NK-92 (cell line): ENCODE data around the gene TLK1.

Experiments
- DNase-seq: peaks from one replicate; lab custom pipeline; 2025; ENCODE audit not compliant: unreplicated experiment; lab: John Stamatoyannopoulos, UW

Gene TLK1

DNA sequence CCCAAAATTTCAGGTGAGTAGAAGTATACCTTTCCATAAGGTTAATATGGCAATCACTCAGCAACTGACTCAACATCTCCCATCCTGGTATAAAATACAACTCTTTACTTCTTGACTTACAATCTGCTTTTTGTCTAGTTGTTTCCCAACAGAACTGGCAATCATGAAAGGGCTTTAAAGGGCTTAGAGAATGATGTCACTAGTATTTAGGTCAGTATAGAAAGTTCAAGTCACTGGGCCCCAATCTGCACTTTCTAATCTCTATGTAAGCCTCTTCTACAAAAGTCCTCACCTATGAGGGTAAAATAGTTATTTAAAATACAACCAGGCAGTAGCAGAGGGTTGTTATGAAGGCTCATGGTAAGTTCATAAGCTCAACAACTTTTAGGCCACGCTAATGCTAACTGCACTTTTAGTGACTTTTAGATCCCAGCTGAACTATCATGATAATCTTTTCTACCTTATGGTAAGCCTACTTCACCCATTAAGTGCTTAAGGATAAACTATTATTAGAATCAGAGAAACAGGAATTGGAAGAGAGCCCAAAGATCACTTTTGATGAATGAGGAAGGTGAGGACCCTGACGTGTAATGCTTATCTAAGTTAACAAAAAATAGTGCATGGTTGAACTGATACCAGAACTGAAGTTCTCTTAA lies 152.0 kb downstream of the TLK1 start:
- no peak for DNase-seq

GRCh38 chr2:171004833-171005232 lies 155.9 kb downstream of the TLK1 start:
- no peak for DNase-seq

DNA sequence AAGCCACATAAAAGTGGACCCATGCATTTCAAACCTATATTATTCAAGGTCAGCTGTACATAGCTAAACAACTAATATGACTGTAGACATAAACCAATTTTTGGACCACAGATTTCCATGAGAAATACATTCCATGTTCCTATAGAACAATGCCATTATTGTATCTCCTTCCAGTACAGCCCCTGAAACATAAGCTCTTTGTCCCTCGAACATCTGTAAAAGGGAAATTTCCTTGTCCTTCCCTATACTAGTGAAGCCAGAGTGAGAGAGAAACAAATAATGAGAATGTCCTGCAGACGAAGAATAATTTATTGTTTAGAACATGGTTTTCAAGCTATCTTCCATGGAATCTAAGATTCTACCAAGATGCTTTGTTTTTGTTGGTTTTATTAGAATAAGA lies 156.3 kb downstream of the TLK1 start:
- no peak for DNase-seq

GRCh38 chr2:170999654-171000053 lies 161.0 kb downstream of the TLK1 start:
- DNase-seq = no peak

- no peak for DNase-seq
These were observed 162.6 kb downstream of the TLK1 start for GRCh38 chr2:170997893-170998597.

DNA sequence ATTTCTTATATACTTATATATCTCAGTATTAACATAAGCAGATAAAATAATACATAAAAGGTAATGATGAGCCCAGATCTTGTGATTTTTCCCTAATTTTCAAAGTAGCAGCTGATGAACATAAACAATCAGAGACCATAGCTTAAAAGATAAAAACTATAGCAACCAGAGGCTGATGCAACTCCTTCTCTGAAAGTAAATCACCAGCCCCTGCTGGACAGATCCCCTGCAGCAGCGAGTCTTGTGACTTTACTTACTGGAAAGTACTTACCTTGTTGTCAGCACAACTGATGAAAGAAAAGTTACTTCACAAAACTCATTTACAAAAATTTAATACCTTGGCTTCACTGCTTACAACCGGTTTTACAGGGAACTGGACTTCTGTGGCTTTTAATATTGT lies 164.4 kb downstream of the TLK1 start:
- no peak for DNase-seq

DNA sequence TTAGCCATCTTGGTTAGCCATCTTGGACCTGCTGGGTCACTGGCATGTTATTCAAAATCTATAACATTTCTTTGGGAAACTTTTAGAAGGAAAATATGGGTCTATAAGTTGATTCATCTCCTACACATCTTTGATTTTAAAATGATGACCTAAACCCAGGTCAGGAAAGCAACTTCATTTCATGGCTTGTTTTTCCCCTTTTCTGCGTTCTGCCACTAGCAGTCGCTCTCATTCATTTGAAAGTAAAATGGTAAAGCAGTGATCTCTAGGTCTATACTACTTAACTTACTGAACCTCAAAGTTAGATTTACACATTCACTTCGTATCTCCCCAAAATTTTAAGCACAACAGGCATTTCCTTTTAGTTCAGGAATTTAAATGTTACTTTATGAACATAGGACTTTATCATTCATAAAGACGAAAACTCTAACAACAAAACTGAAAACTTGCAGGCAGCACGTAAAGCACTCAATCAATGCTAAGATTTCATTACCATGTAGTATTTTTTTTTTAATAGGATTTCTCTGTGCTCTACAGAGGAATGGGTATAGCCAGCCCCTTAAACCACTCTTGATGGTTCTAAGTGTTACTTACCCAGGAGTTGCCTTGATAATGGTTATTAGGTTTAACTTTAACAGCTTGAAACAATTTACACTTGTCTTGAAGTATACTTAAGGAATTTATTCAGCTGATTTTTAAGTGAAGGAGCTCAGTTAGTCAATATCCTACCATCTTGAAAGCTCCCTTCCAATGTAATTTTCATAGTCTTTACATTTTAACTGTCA lies 169.1 kb downstream of the TLK1 start:
- no peak for DNase-seq

DNA sequence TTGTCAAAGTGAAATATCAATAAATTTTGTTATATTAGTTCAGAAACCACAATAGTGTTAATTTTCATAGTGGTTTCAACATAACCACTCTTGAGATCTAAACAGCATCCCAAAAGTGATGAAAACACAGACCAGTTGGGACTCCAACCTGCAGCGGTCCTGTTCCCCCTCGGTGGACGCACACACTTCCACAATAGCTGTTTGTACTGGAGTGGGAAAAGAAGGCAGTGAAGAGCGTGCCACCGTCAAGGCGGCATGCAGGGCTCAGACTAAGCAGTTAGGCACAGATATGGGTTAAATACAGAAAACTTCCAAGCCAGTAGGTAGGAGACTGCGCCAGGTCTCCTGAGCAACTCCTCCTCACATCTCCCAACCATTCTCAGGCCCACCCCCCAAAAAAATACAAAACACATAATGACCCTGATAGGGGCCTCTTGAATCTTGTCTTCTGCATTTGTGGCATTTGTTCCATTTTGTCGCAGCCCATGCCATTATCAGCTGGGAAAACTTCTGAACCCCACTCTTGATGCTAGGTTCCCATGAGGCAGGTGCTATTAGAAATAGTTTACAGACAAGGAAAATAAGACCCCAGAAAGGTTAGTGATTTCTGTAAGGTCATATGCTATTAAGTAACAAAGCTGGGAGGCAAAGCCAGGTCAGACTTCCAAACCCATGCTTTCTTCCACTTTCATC lies 174.0 kb downstream of the TLK1 start:
- DNase-seq = no peak

DNA sequence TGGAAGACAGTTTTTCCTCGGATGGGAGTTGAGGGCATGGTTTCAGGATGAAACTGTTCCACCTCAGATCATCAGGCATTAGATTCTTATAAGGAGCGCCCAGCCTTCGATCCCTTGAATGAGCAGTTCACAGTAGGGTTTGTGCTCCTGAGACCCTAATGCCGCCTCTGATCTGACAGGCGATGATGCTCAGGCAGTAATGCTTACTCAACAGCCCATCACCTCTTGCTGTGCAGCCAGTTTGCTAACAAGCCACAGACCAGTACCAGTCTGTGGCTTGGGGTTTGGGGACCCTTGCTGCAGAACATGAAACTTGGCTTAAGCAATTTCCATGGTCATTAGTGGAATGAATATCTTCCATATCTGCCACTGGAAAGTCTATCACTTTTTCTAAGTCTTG lies 175.3 kb downstream of the TLK1 start:
- DNase-seq = no peak

DNA sequence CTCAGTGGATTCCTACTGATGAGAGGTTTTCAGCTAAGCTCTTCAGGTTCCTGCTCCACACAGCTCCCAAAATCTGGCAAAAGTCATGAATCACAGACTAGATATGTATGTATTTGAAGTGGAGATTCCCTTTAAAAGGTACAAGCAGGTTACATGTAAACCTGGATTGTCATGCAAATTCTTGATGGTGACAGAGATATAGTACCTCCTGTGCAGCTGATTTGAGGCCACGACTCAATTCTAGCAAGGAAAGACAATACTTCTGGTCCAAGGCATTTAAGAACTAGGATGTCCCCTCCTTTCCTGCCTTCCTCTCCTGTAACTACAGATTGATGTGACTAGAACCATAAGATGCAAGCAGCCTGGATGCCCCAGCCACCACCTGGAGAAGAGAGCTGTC lies 176.6 kb downstream of the TLK1 start:
- DNase-seq = no peak

GRCh38 chr2:170975943-170976270 lies 184.8 kb downstream of the TLK1 start:
- DNase-seq = no peak

DNA sequence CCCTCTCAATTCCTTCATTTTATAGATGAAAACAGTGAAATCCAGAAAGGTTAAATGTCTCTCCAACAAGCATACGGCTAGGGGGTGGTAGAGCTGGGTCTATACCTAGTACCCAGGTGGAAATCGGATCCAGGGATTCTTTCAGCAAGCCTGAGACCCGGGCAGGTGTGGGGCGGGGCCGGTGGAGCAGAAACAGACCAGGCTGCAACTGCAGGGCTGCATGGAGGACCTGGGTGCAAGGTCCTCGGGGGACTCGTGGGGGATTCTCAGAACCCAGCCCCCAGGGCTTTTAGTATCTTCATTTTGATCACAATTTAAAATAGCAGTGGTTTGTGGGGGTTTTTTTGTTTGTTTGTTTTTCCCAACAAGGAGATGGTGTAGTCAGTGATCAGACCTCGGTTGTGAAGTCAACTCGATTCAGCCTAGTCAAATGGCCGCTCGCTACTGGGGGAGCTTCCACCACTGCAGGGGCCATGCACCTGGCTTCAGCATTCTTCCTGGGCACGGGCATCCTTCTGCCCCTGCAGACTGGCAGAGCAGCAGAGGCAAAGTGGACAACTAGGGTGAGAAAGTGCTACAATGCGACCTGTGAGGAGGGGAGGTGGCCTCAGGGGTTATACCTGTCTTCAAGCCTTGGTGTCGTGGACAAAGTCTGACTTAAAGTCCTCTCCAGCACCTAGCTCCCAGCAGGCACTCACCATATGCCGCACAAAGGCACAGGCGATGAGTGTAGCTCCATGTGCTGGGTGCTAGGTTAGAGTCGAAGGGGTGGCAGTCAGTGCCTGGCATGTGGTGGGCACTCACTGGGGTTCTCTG lies 185.4 kb downstream of the TLK1 start:
- no peak for DNase-seq

GRCh38 chr2:170974304-170974993 lies 186.2 kb downstream of the TLK1 start:
- DNase-seq = no peak

- DNase-seq = peak; percentile 48
These were observed 187.0 kb downstream of the TLK1 start for GRCh38 chr2:170973492-170974303.

DNA sequence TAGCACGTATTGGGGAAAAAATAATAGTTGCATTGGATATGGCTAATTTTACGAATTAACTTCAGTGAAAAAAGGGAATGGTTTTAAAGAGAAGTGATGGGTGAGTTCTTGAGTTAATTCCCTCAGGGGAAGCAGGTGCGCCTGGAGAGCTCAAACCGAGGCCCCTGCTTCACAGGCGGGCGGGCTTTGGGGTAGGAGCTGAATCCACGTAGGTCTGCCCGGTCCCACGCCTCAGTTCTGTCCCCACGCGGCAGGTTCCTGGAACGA lies 187.5 kb downstream of the TLK1 start:
- no peak for DNase-seq

DNA sequence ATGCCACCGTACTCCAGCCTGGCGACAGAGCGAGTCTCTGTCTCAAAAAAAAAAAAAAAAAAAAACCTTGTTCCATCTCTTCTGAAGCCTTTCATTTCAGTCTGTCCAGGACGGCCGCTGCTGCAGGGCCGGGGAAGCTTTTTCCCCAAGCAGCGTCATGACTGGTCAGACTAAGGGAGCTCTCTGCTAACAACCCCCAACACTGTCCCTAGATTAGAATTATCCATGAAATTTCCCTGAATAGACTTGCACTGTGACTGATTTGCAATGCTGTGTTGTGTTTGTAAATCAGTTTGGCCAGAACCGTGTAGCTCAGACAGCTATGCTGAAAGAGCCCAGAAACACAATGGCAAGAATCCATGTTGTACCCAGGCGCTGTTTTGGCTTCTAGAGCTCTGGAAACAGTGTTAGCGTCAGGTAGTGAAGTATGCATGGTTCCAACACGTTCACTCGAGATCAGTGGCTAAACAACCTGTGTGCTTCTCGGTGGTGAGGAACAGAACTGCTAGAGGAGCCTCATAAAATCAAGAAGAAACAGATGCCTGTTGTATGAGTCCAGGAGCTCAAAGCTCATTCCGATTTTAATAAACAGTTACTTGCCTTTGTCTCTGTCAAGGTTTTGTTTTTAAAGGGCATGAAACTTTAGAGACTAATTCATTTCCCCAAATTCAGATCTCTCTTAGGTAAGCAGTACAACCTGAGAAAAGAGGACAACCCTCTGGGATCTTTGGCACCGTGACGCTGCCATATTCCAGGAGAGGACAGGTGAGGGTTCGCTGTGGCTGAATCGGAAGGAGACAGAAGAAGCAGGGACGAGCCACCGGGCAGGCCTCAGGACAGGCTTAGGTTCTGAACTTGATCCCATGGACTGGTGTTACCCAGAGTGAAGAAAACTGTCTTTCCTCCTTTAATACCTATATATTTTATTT lies 188.1 kb downstream of the TLK1 start:
- DNase-seq = no peak

DNA sequence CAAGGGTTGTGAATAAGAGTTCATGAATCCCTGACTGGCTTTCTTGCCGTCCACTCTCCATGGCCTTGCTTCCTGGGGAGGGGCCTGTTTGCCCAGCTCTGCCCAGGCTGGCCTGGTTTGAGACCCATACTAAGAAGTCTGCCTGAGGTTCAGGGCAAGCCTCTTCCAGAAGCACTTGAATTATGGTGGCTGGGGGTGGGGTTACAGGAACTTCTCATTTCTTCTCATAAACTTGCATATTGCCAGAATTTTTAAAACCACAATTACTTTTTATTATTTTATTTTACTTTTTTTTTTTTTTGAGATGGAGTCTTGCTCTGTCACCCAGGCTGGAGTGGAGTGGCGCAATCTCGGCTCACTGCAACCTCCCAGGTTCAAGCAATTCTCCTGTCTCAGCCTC lies 189.6 kb downstream of the TLK1 start:
- DNase-seq = no peak

DNA sequence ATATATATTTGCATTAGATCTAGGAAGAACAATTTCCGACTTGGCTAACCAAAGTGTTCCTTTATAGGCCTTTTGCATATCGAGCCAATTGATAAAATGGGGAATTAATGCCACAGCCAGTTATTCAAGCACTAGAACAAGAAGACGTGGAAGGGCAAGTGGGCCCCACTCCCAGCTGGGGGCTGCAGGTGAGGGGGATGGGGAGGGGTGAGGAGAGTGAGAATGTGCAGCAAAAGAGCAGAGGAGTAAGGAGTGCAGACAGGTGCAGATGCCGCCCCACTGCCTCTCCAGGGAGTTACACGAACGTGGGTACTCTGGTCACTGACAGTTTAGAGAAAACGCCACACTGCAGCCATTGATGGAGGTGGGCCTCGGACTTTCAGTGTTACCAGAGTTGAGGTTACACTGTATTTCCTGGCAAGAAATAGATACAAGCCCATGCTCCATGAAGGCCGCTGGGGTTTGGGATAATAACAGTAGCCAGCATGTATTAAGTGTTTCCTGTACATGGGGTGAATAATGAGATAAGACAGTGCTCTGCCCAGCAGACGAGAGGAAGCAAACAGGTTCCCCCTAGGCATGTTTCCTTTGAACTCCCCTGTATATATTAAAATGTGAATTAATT lies 190.7 kb downstream of the TLK1 start:
- no peak for DNase-seq
